SK-N-MC (cell line): ENCODE data around the gene PHKA1.

Source experiments
- EZH2 ChIP-seq: fragments of 200-600 bp; sonication (generic); IDR thresholded peaks from one replicate; pipeline ENCODE4 v1.6.1; 2017; ENCODE audit warnings: antibody characterized with exemption
- POLR2AphosphoS5 ChIP-seq: IDR thresholded peaks from 2 replicates; pipeline ENCODE4 v1.6.1; 2012; ENCODE audit warnings: mild to moderate bottlenecking, low read depth, low read length, borderline replicate concordance

- no peak for TF ChIP-seq POLR2AphosphoS5
- TF ChIP-seq EZH2: no peak
Observed at GRCh38 chrX:72604705-72605104, 109.4 kb downstream of the PHKA1 start.
